ENCODE results near the gene ZNF622. TPM values are rescaled to one million over a fixed set of nuclear protein-coding genes. Genes with fewer than 3 reads are reported as not detected.

ZNF622 gene
- total RNA-seq, 1 donor from 2014 or later: 28.1 TPM

- no peaks in the 10 kb centered on the region for H3K27me3 ChIP-seq (ENCODE audit: low read depth)
- H3K4me1 ChIP-seq: no peaks in the 10 kb centered on the region
- TF ChIP-seq CTCF (IDR thresholded peaks at IDR 0.05): no peak
- H3K4me3 ChIP-seq: no peak overlapping the region
- no peaks in the 10 kb centered on the region for H3K36me3 ChIP-seq
- intact Hi-C loops (cut with DNase I): no loop called here
- no peak overlapping the region for H3K27ac ChIP-seq
- H3K9me3 ChIP-seq: no peaks in the 10 kb centered on the region
- ATAC-seq (no peak), DNase-seq (no peak)
Measured at GRCh38 chr5:16410338-16410737, 55.3 kb downstream of the ZNF622 start.

DNA sequence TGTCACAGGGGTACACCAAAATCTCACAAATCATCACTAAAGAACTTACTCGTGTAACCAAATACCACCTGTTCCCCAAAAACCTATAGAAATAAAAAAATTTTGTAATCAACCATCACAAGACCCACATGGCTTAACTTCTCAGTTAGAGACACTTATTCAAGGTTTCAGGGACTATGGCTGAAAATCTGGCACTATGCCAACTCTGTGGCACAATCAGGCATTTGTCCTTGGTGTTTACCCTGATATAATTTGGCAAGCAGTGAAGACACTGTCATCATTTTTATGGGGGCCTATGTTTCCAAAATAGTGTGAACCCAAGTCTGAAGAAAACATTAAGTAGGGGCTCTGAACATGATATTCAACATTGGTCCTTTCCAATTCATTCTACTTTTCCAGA is 59.0 kb downstream of the ZNF622 start:
- no peak overlapping the region for H3K27ac ChIP-seq
- ATAC-seq: no peak

GRCh38 chr5:16406023-16406422 is 59.6 kb downstream of the ZNF622 start:
- no peak for ATAC-seq
- Histone ChIP-seq H3K27ac (no peak overlapping the region), H3K36me3 (no peaks in the 10 kb centered on the region), H3K9me3 (no peaks in the 10 kb centered on the region), H3K27me3 (ENCODE audit: low read depth) (no peaks in the 10 kb centered on the region), H3K4me3 (no peak overlapping the region), H3K4me1 (no peaks in the 10 kb centered on the region)
- TF ChIP-seq CTCF (IDR thresholded peaks at IDR 0.05): no peak
- intact Hi-C loops (cut with DNase I): no loop called here
- no peak for DNase-seq

More for the DNA sequence above, 59.0 kb downstream of the ZNF622 start:
- H3K4me1 ChIP-seq: no peaks in the 10 kb centered on the region
- no peaks in the 10 kb centered on the region for H3K9me3 ChIP-seq
- no peaks in the 10 kb centered on the region for H3K36me3 ChIP-seq
- H3K27me3 ChIP-seq (ENCODE audit: low read depth): no peaks in the 10 kb centered on the region
- no peak for TF ChIP-seq CTCF (IDR thresholded peaks at IDR 0.05)
- no peak for DNase-seq
- H3K4me3 ChIP-seq: no peak overlapping the region
- intact Hi-C loops (cut with DNase I): no loop called here

Other genes with a start within 250 kb of the ZNF622 start
- 20.6 TPM for gene RETREG1, start 151.2 kb upstream of the ZNF622 start, total RNA-seq

Data from lower lobe of right lung (tissue), 2 donors.